HT1080 (cell line): Measurements from ENCODE around the gene SEMA3G. TPM values are rescaled to one million over a fixed set of nuclear protein-coding genes. Genes with fewer than 3 reads are reported as not detected.

Source experiments
- DNase-seq: peaks from one replicate; pipeline ENCODE4 v3.0.0-alpha.2; 2015; ENCODE audit warnings: low read depth
- total RNA-seq: library from RNA; depleted of rRNA; stranded (reverse); fragments of >200 nt; shearing (Covaris generic); gene quantifications from 2 replicates; pipeline ENCODE4 v1.2.3, GENCODE V29; 2014; rRNA removed

The SEMA3G gene
- total RNA-seq, 1 experiment from 2014 or later, result 0.53 TPM

DNA sequence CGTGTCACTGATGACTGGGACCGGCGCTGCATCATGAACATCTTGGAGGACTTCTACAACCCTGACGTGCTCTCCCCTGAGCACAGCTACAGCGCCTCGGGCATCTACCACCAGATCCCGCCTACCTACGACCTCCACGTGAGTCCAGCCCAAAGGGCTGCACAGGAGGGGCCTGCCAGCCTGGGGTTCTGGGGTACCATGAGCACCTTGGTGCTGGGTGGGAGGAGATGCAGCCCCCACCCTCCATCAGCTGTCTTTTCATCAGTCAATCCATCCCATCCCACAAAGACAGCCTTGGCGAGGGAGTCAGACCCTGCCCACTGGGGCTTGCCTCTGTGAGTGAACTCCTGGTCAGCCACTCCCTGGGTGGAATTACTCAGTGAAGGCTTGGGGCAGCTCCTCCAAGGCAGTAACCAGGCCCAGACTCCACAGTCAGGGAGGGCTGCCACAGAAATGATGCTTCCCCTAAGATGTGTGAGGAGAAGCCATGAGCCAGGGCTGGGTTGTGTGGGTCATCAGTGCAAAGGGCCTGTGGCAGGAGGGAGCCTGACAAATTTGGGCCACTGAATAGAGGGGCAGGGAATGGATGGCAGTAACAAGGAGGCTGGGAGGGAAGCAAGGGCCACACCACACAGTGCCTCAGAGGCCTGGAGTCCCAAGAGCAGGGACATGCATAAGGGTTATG is 47.9 kb downstream of the SEMA3G start:
- DNase-seq, result no peak

GRCh38 chr3:52396011-52396906 is 48.6 kb downstream of the SEMA3G start:
- no peak for DNase-seq

GRCh38 chr3:52395503-52395865 is 49.4 kb downstream of the SEMA3G start:
- no peak for DNase-seq

DNA sequence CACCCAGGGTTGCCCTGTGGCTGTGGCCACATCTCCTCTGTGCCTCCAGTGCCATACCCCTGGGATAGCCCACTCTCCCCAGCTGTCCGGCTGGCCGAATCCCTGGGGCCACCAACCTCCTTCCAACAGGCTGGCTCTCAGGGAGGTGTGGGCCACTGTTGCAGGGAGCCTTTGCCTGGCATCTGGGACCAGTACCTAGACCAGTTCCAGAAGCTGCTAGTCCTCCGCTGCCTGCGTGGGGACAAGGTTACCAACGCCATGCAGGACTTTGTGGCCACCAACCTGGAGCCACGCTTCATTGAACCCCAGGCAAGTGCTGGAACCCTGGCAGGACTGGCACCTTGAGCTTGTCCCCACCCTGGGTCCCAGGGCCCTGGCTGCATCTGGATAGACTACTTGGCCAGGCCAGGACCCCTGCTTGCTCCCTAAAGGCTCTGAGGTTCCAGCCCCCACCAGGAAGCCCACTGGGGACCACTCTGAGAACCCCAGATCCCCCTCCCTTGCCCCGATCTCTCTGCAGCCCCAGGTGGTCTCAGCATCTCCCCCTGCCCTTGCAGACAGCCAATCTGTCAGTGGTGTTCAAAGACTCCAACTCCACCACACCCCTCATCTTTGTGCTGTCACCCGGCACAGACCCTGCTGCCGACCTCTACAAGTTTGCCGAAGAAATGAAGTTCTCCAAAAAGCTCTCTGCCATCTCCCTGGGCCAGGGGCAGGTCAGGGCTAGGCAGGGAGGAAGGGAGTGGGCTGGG is 50.0 kb downstream of the SEMA3G start:
- DNase-seq, result no peak

DNA sequence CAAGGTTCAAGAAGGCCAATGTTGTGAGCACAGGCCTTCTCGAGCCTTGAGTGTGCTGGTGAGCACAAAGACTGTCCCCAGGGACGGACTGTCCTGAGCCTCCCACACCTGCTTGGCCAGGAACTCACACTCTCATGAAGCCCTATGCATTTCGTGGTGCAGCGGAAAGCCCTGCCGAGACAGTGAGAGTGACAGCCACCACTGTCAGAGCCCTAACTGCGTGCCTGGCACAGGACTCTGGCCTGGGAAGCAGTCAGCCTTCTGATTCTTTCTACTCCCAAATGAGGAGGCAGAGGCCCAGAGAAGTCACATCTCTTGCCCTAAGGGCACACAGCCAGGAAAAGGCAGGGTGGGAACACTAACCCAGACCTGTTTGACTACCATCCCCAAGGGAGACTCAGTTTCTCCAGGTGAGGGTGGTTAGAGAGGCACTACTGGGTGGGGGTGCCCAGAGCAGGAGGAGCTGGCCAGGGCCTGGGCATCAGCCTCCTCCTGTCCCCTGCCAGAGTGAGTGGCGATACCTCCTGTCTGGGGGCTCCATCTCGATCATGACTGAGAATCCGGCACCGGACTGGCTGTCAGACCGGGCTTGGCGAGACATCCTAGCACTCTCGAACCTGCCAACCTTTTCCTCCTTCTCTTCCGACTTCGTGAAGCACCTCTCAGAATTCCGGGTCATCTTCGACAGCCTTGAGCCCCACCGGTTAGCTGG is 50.8 kb downstream of the SEMA3G start:
- DNase-seq, result no peak

- DNase-seq, result no peak
Observed at GRCh38 chr3:52393131-52393807, 51.6 kb downstream of the SEMA3G start.

DNA sequence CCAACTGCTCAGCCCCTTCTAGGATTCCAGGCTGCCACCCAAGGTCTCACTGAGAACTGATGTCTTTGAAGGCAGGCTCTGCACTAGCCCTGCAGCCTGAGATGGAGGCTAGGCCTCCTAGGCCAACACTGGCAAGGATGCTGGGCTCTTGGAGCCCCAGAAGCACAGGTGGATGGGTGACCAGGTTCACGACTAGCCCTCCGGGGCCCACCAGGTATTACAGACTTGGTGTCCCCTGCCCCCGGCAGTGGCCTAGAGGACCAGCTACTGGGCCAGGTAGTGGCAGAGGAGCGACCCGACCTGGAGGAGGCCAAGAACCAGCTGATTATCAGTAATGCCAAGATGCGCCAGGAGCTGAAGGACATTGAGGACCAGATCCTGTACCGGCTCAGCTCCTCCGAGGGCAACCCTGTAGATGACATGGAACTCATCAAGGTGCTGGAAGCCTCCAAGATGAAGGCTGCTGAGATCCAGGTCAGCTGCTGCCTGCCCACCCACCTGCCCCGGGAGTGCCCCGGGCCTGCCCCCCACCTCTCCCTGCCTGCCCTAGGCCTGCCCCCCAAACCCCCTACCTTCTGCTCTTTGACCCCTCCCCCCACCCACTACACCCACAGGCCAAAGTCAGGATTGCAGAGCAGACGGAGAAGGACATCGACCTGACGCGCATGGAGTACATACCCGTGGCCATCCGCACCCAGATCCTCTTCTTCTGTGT is 52.5 kb downstream of the SEMA3G start:
- DNase-seq, result no peak

DNA sequence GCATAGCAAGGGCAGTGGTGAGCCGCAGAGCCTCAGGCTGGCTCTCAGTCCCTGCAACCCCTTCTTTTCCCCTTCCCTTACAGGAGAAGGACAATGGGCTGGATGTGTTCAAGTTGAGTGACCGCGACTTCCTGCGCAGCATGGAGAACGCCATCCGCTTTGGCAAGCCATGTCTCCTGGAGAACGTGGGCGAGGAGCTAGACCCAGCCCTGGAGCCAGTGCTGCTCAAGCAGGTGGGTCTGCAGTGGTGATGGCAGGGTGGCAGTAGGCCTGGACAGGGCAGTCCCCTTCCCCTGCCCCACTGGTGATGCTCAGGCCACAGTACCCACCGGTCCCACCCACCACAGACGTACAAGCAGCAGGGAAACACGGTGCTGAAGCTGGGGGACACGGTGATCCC is 53.8 kb downstream of the SEMA3G start:
- no peak for DNase-seq

GRCh38 chr3:52388933-52389332 is 56.0 kb downstream of the SEMA3G start:
- no peak for DNase-seq

DNA sequence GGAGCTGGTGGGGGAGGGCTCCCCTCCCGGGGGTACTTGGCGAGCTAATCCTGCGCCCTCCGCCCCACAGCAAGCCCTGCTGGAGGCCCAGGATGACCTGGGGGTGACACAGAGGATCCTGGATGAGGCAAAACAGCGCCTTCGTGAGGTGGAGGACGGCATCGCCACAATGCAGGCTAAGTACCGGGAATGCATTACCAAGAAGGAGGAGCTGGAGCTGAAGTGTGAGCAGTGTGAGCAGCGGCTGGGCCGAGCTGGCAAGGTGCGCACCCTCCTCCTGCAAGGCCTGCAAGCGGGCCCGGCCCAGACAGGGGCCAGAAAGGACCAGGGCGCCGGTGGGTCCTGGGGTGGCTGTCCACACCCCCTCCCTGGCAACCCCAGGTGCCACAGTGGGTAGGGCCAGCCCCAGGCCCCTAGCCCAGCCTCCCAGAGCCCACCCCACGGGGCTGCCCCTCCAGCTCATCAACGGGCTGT is 56.5 kb downstream of the SEMA3G start:
- DNase-seq, result no peak

DNA sequence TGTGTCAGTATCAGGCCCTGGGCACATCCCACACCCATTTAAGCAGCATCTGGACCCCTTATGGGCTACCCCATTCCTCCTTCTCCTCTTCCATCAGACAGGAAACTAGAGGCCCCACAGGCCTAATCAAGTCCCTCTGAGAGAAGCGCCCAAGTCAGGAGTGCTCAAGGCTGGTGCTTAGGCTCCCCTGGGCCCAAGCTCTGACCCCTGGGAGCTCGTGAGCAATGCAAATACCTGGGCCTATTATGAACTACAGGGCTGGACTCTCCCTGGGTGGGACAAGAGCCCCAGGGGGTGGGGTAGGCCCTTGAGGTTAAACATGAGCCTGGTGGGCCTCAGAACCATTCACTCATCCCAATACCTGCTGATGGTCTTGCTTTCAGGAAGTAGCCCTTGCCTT is 57.4 kb downstream of the SEMA3G start:
- no peak for DNase-seq

DNA sequence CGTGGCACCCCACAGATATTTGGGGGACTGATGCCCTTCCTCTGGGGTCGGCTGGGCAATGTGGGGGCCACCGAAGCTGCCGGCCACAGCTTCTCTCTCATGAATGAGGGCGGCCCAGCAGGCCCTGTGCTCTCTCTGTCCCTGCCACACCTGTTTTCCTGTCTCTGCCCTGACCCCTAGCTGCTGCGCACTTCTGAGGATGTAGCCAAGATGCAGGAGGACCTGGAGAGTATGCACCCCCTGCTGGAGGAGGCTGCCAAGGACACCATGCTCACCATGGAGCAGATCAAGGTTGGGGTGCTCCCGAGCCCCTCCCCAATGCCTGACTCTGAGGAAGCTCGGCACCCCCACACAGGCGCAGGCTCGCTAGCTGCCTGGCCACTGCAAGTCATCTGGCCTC is 59.7 kb downstream of the SEMA3G start:
- DNase-seq, result peak; percentile 35

DNA sequence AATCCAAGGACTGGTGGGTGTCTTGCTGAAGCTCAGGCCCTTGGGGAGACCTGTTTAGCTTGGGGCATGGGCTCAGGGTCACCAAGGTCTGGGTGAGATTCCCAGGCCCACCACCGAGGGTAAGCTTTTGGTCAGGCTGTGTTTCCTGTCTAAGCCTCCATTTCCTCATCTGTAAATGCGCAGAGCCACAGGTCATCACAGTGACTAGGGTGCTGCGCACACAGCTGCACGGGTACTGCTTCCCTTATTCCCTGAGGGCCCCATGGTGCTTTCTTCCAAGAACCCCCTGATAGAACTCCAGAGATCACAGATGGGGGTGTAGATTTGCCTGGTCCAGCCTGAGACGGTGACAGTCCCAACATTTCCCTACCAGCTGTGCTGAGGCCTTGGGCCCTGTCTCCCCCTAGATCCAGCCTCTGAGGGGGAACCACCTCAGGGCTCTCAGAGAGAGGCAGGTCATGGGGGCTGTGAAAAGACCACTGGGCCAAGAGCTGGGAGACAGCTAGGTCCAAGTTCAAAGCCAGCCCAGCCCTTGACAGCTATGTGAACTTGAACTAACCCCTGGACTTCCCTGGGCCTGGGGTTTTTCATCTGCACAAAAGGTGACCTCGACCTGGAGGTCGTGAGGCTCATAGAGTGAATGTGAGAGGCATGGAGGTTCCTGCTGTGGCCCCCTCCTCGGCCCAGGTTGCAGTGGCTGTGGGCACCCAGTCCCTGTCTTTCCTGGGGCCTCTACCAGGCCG is 60.7 kb downstream of the SEMA3G start:
- no peak for DNase-seq

GRCh38 chr3:52383446-52383845 is 61.5 kb downstream of the SEMA3G start:
- no peak for DNase-seq

Other genes with a start within 250 kb of the SEMA3G start
- gene ALAS1, start 246.9 kb downstream of the SEMA3G start, total RNA-seq, result 57.6 and 71.5 TPM in 2 replicates
- not detected in 2 replicates for gene TLR9, start 219.5 kb downstream of the SEMA3G start, total RNA-seq
- 180 and 202 TPM in 2 replicates for gene TWF2, start 205.9 kb downstream of the SEMA3G start, total RNA-seq
- gene PPM1M, start 199.3 kb downstream of the SEMA3G start, total RNA-seq, result 1.5 and 1.8 TPM in 2 replicates
- 67.2 and 72.9 TPM in 2 replicates for gene WDR82, start 166.5 kb downstream of the SEMA3G start, total RNA-seq
- 19.1 and 26.5 TPM in 2 replicates for gene GLYCTK, start 157.3 kb downstream of the SEMA3G start, total RNA-seq
- gene DNAH1, start 128.8 kb downstream of the SEMA3G start, total RNA-seq, result 0.10 TPM in 2 replicates
- 90.4 and 103 TPM in 2 replicates for gene BAP1, start 35.1 kb downstream of the SEMA3G start, total RNA-seq
- 6.0 and 6.3 TPM in 2 replicates for gene PHF7, start 34.4 kb downstream of the SEMA3G start, total RNA-seq
- gene TNNC1, start 8.9 kb upstream of the SEMA3G start, total RNA-seq, result 0.13 TPM in 1 of 2 replicates, not detected in the other
- gene NISCH, start 10.5 kb upstream of the SEMA3G start, total RNA-seq, result 19.1 and 21.0 TPM in 2 replicates
- gene STAB1, start 50.2 kb upstream of the SEMA3G start, total RNA-seq, result not detected in 2 replicates
- gene NT5DC2, start 88.8 kb upstream of the SEMA3G start, total RNA-seq, result 94.1 and 122 TPM in 2 replicates
- 10.5 and 18.4 TPM in 2 replicates for gene UQCC5, start 91.5 kb upstream of the SEMA3G start, total RNA-seq
- 33.9 and 40.8 TPM in 2 replicates for gene PBRM1, start 240.8 kb upstream of the SEMA3G start, total RNA-seq
- gene GNL3, start 240.9 kb upstream of the SEMA3G start, total RNA-seq, result 138 and 161 TPM in 2 replicates